GM23338 (cell line): ENCODE data around the gene PPFIA4. TPM values are rescaled to one million over a fixed set of nuclear protein-coding genes. Genes with fewer than 3 reads are reported as not detected.

Experiments
- ATAC-seq: fragments of 200-7000 bp; cut with Tn5 transposase; 3 replicates; pipeline ENCODE4 v1.9.1; 2020
- DNase-seq: peaks from one replicate; pipeline ENCODE4 v3.0.0-alpha.2; 2015; ENCODE audit warnings: low spot score
- H2AFZ ChIP-seq: fragments of 200-600 bp; sonication (generic); 2 replicates; pipeline ENCODE4 v1.8.0; 2016; ENCODE audit warnings: antibody characterized with exemption, mild to moderate bottlenecking, moderate library complexity
- H3F3A ChIP-seq: fragments of 200-600 bp; sonication (generic); replicated peaks from 2 replicates; pipeline ENCODE4 v1.8.0; 2017; ENCODE audit warnings: antibody characterized with exemption, mixed run types, low read depth
- H3K27ac ChIP-seq: fragments of 200-600 bp; sonication (generic); 2 replicates; pipeline ENCODE4 v1.6.1; 2016; ENCODE audit warnings: low read depth
- H3K27me3 ChIP-seq: fragments of 200-600 bp; sonication (generic); 2 replicates; pipeline ENCODE4 v1.8.0; 2016; ENCODE audit warnings: mild to moderate bottlenecking, mixed run types, moderate library complexity; ENCODE audit not compliant: insufficient read depth
- H3K36me3 ChIP-seq: fragments of 200-600 bp; sonication (generic); 2 replicates; pipeline ENCODE4 v1.8.0; 2016; ENCODE audit warnings: mild to moderate bottlenecking; ENCODE audit not compliant: insufficient read depth
- H3K4me1 ChIP-seq: fragments of 200-600 bp; sonication (generic); 2 replicates; pipeline ENCODE4 v1.8.0; 2016; ENCODE audit warnings: mild to moderate bottlenecking, moderate library complexity; ENCODE audit not compliant: insufficient read depth
- H3K4me2 ChIP-seq: fragments of 200-600 bp; sonication (generic); 2 replicates; pipeline ENCODE4 v1.7.1; 2017; ENCODE audit warnings: mixed run types
- H3K4me3 ChIP-seq: fragments of 200-600 bp; sonication (generic); 2 replicates; pipeline ENCODE4 v1.6.1; 2016; ENCODE audit warnings: mixed run types
- H3K79me2 ChIP-seq: fragments of 200-600 bp; sonication (generic); replicated peaks from 2 replicates; pipeline ENCODE4 v1.8.0; 2017; ENCODE audit warnings: mild to moderate bottlenecking; ENCODE audit not compliant: insufficient read depth
- H3K9me2 ChIP-seq: fragments of 200-600 bp; sonication (generic); 2 replicates; pipeline ENCODE4 v1.8.0; 2017; ENCODE audit not compliant: insufficient read depth
- H4K20me1 ChIP-seq: fragments of 200-600 bp; sonication (generic); replicated peaks from 2 replicates; pipeline ENCODE4 v1.8.0; 2017; ENCODE audit warnings: mild to moderate bottlenecking; ENCODE audit not compliant: insufficient read depth
- H3K27ac Mint-ChIP-seq: 2 replicates; pipeline ENCODE4 v1.8.0; 2020; ENCODE audit warnings: inconsistent platforms, mild to moderate bottlenecking, moderate library complexity, mixed read lengths
- H3K27me3 Mint-ChIP-seq: 3 replicates; pipeline ENCODE4 v1.8.0; 2022; ENCODE audit warnings: low read depth, mild to moderate bottlenecking, moderate library complexity, mixed read lengths, inconsistent platforms; ENCODE audit not compliant: insufficient read depth, poor library complexity
- H3K36me3 Mint-ChIP-seq: 3 replicates; pipeline ENCODE4 v1.8.0; 2021; ENCODE audit warnings: low read depth, mild to moderate bottlenecking, inconsistent platforms, moderate library complexity, mixed read lengths
- H3K4me1 Mint-ChIP-seq: 3 replicates; pipeline ENCODE4 v1.8.0; 2020; ENCODE audit warnings: mild to moderate bottlenecking, inconsistent platforms, mixed read lengths
- H3K4me3 Mint-ChIP-seq: 3 replicates; pipeline ENCODE4 v1.8.0; 2021; ENCODE audit warnings: moderate library complexity, mild to moderate bottlenecking, inconsistent platforms, mixed read lengths
- H3K9me3 Mint-ChIP-seq: 3 replicates; pipeline ENCODE4 v1.8.0; 2020; ENCODE audit warnings: moderate library complexity, mild to moderate bottlenecking, inconsistent platforms, mixed read lengths
- CREB1 ChIP-seq: fragments of 250-450 bp; sonication (Bioruptor Pico); IDR thresholded peaks from 2 replicates; pipeline ENCODE4 v1.5.0; 2020; ENCODE audit warnings: low read depth, mild to moderate bottlenecking, moderate library complexity
- EZH2phosphoT487 ChIP-seq: fragments of 200-600 bp; sonication (generic); IDR thresholded peaks from one replicate; pipeline ENCODE4 v1.8.1; 2018; ENCODE audit warnings: antibody characterized with exemption; ENCODE audit not compliant: unreplicated experiment
- JUNB ChIP-seq: IDR thresholded peaks from one replicate; pipeline ENCODE4 v1.6.1; 2016; ENCODE audit warnings: antibody characterized with exemption; ENCODE audit not compliant: unreplicated experiment
- NANOG ChIP-seq: IDR thresholded peaks from 2 replicates; pipeline ENCODE4 v1.6.1; 2016; ENCODE audit warnings: antibody characterized with exemption, borderline replicate concordance
- REST ChIP-seq: IDR thresholded peaks from one replicate; pipeline ENCODE4 v1.6.1; 2018; ENCODE audit warnings: antibody characterized with exemption; ENCODE audit not compliant: unreplicated experiment
- STAT1 ChIP-seq: IDR thresholded peaks from one replicate; pipeline ENCODE4 v1.6.1; 2016; ENCODE audit warnings: antibody characterized with exemption; ENCODE audit not compliant: unreplicated experiment
- ZNF331 ChIP-seq: fragments of 250-450 bp; sonication (Bioruptor Pico); IDR thresholded peaks from 2 replicates; pipeline ENCODE4 v1.5.0; 2020; ENCODE audit warnings: low read depth, mild to moderate bottlenecking, moderate library complexity
- polyA plus RNA-seq: library from polyadenylated mRNA; unstranded; fragments of >200 nt; fragmentation: Nextera tagmentation; extraction: Ambion mirVana; gene quantifications from 2 replicates; pipeline ENCODE4 v1.2.1, GENCODE V29; 2016
- total RNA-seq: library from RNA; depleted of rRNA; stranded (reverse); fragments of >200 nt; shearing (Covaris generic); gene quantifications from 2 replicates; pipeline ENCODE4 v1.2.3, GENCODE V29; 2014
- TF ChIP-seq, protein P1 (sequence below): fragments of 250-450 bp; sonication (Bioruptor Pico); IDR thresholded peaks from 2 replicates; pipeline ENCODE4 v1.5.0; 2020; ENCODE audit warnings: mild to moderate bottlenecking, moderate library complexity
- TF ChIP-seq, protein P2 (sequence below), 2 experiments: fragments of 200-600 bp in 1 of 2; sonication (generic) in 1 of 2; conservative IDR thresholded peaks; 2 replicates each; pipeline versions ENCODE4 v1.5.1 to v1.6.1; 2016 to 2017; ENCODE audit warnings: antibody characterized with exemption in 2 of 2, low read depth in 2 of 2, mild to moderate bottlenecking in 2 of 2, moderate library complexity in 1 of 2
- TF ChIP-seq, protein P3 (sequence below): IDR thresholded peaks from 2 replicates; pipeline ENCODE4 v1.6.1; 2016; ENCODE audit warnings: antibody characterized with exemption

PPFIA4 gene
- total and polyA plus RNA-seq, 2 experiments from 2014 or later, result 1.3 to 7.6 TPM

DNA sequence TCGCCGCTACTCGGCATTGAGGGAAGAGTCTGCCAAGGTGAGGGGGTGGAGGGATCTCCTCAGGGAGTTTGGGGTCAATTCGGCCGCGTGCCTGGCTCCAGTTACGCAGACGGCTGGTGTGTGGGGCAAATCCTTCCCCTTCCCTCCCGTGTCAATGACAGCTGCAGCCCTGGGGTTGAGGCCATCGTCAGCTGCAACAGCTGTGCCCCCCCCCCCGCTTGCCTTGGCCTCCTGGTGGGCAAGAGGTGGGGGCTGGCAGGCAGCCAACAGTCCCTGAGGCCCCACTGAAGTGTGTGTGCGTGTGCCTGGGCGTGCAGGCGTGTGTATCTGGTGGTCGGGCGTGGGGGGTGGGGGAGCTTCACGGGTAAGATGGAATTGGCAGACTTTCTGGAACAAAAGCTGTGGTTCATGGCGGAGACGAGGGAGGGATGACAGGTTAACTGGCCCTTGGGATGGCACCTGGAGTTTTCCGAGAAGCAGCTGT lies 25.6 kb downstream of the PPFIA4 start (continued):
- TF ChIP-seq, protein P1, sequence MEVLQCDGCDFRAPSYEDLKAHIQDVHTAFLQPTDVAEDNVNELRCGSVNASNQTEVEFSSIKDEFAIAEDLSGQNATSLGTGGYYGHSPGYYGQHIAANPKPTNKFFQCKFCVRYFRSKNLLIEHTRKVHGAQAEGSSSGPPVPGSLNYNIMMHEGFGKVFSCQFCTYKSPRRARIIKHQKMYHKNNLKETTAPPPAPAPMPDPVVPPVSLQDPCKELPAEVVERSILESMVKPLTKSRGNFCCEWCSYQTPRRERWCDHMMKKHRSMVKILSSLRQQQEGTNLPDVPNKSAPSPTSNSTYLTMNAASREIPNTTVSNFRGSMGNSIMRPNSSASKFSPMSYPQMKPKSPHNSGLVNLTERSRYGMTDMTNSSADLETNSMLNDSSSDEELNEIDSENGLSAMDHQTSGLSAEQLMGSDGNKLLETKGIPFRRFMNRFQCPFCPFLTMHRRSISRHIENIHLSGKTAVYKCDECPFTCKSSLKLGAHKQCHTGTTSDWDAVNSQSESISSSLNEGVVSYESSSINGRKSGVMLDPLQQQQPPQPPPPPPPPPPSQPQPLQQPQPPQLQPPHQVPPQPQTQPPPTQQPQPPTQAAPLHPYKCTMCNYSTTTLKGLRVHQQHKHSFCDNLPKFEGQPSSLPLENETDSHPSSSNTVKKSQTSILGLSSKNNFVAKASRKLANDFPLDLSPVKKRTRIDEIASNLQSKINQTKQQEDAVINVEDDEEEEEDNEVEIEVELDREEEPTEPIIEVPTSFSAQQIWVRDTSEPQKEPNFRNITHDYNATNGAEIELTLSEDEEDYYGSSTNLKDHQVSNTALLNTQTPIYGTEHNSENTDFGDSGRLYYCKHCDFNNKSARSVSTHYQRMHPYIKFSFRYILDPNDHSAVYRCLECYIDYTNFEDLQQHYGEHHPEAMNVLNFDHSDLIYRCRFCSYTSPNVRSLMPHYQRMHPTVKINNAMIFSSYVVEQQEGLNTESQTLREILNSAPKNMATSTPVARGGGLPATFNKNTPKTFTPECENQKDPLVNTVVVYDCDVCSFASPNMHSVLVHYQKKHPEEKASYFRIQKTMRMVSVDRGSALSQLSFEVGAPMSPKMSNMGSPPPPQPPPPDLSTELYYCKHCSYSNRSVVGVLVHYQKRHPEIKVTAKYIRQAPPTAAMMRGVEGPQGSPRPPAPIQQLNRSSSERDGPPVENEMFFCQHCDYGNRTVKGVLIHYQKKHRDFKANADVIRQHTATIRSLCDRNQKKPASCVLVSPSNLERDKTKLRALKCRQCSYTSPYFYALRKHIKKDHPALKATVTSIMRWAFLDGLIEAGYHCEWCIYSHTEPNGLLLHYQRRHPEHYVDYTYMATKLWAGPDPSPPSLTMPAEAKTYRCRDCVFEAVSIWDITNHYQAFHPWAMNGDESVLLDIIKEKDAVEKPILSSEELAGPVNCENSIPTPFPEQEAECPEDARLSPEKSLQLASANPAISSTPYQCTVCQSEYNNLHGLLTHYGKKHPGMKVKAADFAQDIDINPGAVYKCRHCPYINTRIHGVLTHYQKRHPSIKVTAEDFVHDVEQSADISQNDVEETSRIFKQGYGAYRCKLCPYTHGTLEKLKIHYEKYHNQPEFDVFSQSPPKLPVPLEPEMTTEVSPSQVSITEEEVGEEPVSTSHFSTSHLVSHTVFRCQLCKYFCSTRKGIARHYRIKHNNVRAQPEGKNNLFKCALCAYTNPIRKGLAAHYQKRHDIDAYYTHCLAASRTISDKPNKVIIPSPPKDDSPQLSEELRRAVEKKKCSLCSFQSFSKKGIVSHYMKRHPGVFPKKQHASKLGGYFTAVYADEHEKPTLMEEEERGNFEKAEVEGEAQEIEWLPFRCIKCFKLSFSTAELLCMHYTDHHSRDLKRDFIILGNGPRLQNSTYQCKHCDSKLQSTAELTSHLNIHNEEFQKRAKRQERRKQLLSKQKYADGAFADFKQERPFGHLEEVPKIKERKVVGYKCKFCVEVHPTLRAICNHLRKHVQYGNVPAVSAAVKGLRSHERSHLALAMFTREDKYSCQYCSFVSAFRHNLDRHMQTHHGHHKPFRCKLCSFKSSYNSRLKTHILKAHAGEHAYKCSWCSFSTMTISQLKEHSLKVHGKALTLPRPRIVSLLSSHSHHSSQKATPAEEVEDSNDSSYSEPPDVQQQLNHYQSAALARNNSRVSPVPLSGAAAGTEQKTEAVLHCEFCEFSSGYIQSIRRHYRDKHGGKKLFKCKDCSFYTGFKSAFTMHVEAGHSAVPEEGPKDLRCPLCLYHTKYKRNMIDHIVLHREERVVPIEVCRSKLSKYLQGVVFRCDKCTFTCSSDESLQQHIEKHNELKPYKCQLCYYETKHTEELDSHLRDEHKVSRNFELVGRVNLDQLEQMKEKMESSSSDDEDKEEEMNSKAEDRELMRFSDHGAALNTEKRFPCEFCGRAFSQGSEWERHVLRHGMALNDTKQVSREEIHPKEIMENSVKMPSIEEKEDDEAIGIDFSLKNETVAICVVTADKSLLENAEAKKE (CRISPR knock-in tag), result no peak
- TF ChIP-seq, protein P2, sequence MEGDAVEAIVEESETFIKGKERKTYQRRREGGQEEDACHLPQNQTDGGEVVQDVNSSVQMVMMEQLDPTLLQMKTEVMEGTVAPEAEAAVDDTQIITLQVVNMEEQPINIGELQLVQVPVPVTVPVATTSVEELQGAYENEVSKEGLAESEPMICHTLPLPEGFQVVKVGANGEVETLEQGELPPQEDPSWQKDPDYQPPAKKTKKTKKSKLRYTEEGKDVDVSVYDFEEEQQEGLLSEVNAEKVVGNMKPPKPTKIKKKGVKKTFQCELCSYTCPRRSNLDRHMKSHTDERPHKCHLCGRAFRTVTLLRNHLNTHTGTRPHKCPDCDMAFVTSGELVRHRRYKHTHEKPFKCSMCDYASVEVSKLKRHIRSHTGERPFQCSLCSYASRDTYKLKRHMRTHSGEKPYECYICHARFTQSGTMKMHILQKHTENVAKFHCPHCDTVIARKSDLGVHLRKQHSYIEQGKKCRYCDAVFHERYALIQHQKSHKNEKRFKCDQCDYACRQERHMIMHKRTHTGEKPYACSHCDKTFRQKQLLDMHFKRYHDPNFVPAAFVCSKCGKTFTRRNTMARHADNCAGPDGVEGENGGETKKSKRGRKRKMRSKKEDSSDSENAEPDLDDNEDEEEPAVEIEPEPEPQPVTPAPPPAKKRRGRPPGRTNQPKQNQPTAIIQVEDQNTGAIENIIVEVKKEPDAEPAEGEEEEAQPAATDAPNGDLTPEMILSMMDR (conservative IDR thresholded peaks at IDR 0.05; ENCODE audit: low read depth in 2 of 2), result no peak

DNA sequence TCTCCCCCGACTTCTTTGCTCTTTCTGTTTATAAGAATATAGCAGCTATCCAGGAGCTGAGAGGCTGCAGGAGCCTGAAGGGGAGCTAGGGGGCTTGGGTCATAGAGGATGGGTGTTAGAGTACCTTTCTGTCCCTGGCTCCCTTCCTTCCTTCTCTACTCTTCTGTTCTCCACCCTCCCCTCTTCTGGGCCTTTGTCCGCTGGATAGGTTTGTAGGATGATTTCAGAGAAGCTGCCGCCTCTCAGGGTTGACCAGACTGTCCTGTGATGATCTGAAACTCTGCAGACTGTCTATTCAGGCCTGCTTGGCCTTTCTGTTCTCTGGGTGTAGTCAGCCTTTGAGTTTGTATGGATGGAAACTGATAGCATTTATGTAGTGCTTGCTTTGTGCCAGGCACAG lies 26.3 kb downstream of the PPFIA4 start:
- no peak overlapping the region; the same call in 1 of the 2 replicates for H3K4me2 ChIP-seq
- peaks cover 52% of the 10 kb centered on the region for H3K4me1 ChIP-seq
- no peaks in the 10 kb centered on the region for H4K20me1 ChIP-seq
- Mint-ChIP-seq H3K4me1 (peaks cover 66% of the 10 kb centered on the region), H3K27ac (no peak overlapping the region), H3K9me3 (no peaks in the 10 kb centered on the region), H3K27me3 (peaks cover 11% of the 10 kb centered on the region), H3K4me3 (no peak overlapping the region), H3K36me3 (no peaks in the 10 kb centered on the region; the same call in 2 of the 3 replicates)
- H3K27me3 ChIP-seq, result no peaks in the 10 kb centered on the region
- H3K79me2 ChIP-seq, result no peaks in the 10 kb centered on the region
- no peak for DNase-seq
- no peaks in the 10 kb centered on the region for H3K36me3 ChIP-seq
- no peak overlapping the region for H2AFZ ChIP-seq
- no peak overlapping the region for H3K4me3 ChIP-seq
- H3K27ac ChIP-seq, result no peak overlapping the region
- no peaks in the 10 kb centered on the region for H3K9me2 ChIP-seq
- peaks cover 14% of the 10 kb centered on the region; the same call in 1 of the 2 replicates for H3F3A ChIP-seq
- ATAC-seq, result no peak
- TF ChIP-seq NANOG (no peak), STAT1 (no peak), EZH2phosphoT487 (no peak), CREB1 (CRISPR knock-in tag) (no peak), ZNF331 (CRISPR knock-in tag) (no peak), JUNB (no peak), REST (no peak)
- TF ChIP-seq, protein P3, sequence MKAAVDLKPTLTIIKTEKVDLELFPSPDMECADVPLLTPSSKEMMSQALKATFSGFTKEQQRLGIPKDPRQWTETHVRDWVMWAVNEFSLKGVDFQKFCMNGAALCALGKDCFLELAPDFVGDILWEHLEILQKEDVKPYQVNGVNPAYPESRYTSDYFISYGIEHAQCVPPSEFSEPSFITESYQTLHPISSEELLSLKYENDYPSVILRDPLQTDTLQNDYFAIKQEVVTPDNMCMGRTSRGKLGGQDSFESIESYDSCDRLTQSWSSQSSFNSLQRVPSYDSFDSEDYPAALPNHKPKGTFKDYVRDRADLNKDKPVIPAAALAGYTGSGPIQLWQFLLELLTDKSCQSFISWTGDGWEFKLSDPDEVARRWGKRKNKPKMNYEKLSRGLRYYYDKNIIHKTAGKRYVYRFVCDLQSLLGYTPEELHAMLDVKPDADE, result no peak
- TF ChIP-seq, protein P2 (conservative IDR thresholded peaks at IDR 0.05; ENCODE audit: low read depth in 2 of 2), result no peak
